OCI-LY1 (cell line): ENCODE results near the gene EPRS1.
A peak's percentile ranks its signal among the peaks of the same experiment; 100 is the strongest.
"Not testable (repeated sequence)": the region's sequence is repeated elsewhere in the genome, so short reads cannot be mapped to it uniquely, and the experiment has no call there.

Experiments
- H2AFZ ChIP-seq: fragments of 200-600 bp; sonication (generic), shearing (Covaris generic); 2 replicates; pipeline ENCODE4 v1.6.0; 2014; ENCODE audit warnings: antibody characterized with exemption, mild to moderate bottlenecking, low read length
- H3F3A ChIP-seq: fragments of 200-600 bp; sonication (generic), shearing (Covaris generic); 2 replicates; pipeline ENCODE4 v1.6.0; 2014; ENCODE audit warnings: mild to moderate bottlenecking, antibody characterized with exemption, low read length, moderate library complexity; ENCODE audit not compliant: insufficient read depth
- H3K27ac ChIP-seq: fragments of 200-600 bp; sonication (generic); 2 replicates; pipeline ENCODE4 v1.5.1; 2014; ENCODE audit warnings: low read length, mixed run types, mild to moderate bottlenecking, low read depth; ENCODE audit not compliant: poor library complexity, severe bottlenecking
- H3K27me3 ChIP-seq: fragments of 200-600 bp; sonication (generic); 2 replicates; pipeline ENCODE4 v1.6.0; 2014; ENCODE audit warnings: antibody characterized with exemption, mild to moderate bottlenecking, low read length, moderate library complexity; ENCODE audit not compliant: insufficient read depth
- H3K36me3 ChIP-seq: fragments of 200-600 bp; sonication (generic); 2 replicates; pipeline ENCODE4 v1.6.1; 2014; ENCODE audit warnings: mild to moderate bottlenecking, antibody characterized with exemption, low read length, moderate library complexity, mixed read lengths; ENCODE audit not compliant: insufficient read depth
- H3K4me1 ChIP-seq: fragments of 200-600 bp; sonication (generic); 2 replicates; pipeline ENCODE4 v1.5.1; 2014; ENCODE audit warnings: mild to moderate bottlenecking, low read length, moderate library complexity; ENCODE audit not compliant: insufficient read depth, severe bottlenecking
- H3K4me2 ChIP-seq: fragments of 200-600 bp; sonication (generic), shearing (Covaris generic); 2 replicates; pipeline ENCODE4 v1.6.1; 2014; ENCODE audit warnings: low read length
- H3K4me3 ChIP-seq: fragments of 200-600 bp; sonication (generic); 2 replicates; pipeline ENCODE4 v1.5.1; 2014; ENCODE audit warnings: low read length, low read depth, mild to moderate bottlenecking, mixed read lengths; ENCODE audit not compliant: poor library complexity, severe bottlenecking
- H3K79me2 ChIP-seq: fragments of 200-600 bp; shearing (Covaris generic); 2 replicates; pipeline ENCODE4 v1.6.1; 2016; ENCODE audit warnings: mixed run types, low read length, mixed read lengths; ENCODE audit not compliant: insufficient read depth
- H3K9ac ChIP-seq: fragments of 200-600 bp; sonication (generic), shearing (Covaris generic); 2 replicates; pipeline ENCODE4 v1.6.1; 2014; ENCODE audit warnings: mild to moderate bottlenecking, low read length, mixed read lengths
- H3K9me2 ChIP-seq: fragments of 200-600 bp; sonication (generic), shearing (Covaris generic); 2 replicates; pipeline ENCODE4 v1.6.1; 2014; ENCODE audit warnings: low read depth, mild to moderate bottlenecking, low read length, mixed read lengths
- H3K9me3 ChIP-seq: fragments of 200-600 bp; shearing (Covaris generic); 2 replicates; pipeline ENCODE4 v1.6.1; 2014; ENCODE audit warnings: low read length, mixed read lengths
- H4K20me1 ChIP-seq: fragments of 200-600 bp; sonication (generic), shearing (Covaris generic); 2 replicates; pipeline ENCODE4 v1.6.0; 2016; ENCODE audit warnings: mild to moderate bottlenecking, low read length; ENCODE audit not compliant: insufficient read depth
- EZH2 ChIP-seq: fragments of 200-600 bp; sonication (generic), shearing (Covaris generic); IDR thresholded peaks from 2 replicates; pipeline ENCODE4 v1.8.0; 2017; ENCODE audit warnings: borderline replicate concordance, mixed run types, mild to moderate bottlenecking, antibody characterized with exemption, low read length, moderate library complexity, mixed read lengths
- TF ChIP-seq, protein P1 (sequence below): fragments of 200-600 bp; sonication (generic), shearing (Covaris generic); IDR thresholded peaks from 2 replicates; pipeline ENCODE4 v1.5.1; 2017; ENCODE audit warnings: mild to moderate bottlenecking, antibody characterized with exemption, low read length, moderate library complexity, mixed read lengths

The EPRS1 gene

DNA sequence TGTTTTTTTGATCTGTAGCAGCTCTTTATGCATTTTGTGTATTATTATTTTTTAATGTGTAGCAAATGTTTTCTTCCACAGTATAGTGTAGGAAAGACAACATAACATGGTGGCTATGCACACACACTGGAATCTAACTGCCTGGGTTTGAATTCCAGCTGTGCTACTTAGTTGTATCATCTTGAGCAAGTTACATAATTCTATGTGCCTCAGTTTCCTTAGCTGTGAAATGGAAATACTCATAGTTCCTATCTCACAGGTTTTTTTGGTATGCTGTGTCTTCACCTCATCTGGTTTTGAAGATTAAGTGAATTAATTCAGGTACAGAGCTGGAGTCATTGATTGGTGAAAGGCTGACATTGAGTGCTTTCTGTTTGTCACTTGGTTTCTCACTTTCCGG lies 46.4 kb upstream of the EPRS1 start:
- no peak overlapping the region for H3K27ac ChIP-seq
- H3F3A ChIP-seq = 0 out of 2 replicates have a peak, but pooled peaks cover 7% of the 10 kb centered on the region
- H3K79me2 ChIP-seq = peaks cover 6% of the 10 kb centered on the region; the same call in 1 of the 2 replicates
- H3K27me3 ChIP-seq = no peaks in the 10 kb centered on the region
- H3K9ac ChIP-seq = no peak overlapping the region
- no peak for TF ChIP-seq EZH2
- TF ChIP-seq, protein P1, sequence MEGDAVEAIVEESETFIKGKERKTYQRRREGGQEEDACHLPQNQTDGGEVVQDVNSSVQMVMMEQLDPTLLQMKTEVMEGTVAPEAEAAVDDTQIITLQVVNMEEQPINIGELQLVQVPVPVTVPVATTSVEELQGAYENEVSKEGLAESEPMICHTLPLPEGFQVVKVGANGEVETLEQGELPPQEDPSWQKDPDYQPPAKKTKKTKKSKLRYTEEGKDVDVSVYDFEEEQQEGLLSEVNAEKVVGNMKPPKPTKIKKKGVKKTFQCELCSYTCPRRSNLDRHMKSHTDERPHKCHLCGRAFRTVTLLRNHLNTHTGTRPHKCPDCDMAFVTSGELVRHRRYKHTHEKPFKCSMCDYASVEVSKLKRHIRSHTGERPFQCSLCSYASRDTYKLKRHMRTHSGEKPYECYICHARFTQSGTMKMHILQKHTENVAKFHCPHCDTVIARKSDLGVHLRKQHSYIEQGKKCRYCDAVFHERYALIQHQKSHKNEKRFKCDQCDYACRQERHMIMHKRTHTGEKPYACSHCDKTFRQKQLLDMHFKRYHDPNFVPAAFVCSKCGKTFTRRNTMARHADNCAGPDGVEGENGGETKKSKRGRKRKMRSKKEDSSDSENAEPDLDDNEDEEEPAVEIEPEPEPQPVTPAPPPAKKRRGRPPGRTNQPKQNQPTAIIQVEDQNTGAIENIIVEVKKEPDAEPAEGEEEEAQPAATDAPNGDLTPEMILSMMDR = no peak
- no peak overlapping the region for H2AFZ ChIP-seq
- no peak overlapping the region for H3K4me2 ChIP-seq
- peaks cover 19% of the 10 kb centered on the region for H3K36me3 ChIP-seq
- no peaks in the 10 kb centered on the region for H3K9me3 ChIP-seq
- no peaks in the 10 kb centered on the region for H4K20me1 ChIP-seq
- H3K4me1 ChIP-seq = peaks cover 18% of the 10 kb centered on the region
- H3K9me2 ChIP-seq = no peaks in the 10 kb centered on the region
- no peak overlapping the region for H3K4me3 ChIP-seq

DNA sequence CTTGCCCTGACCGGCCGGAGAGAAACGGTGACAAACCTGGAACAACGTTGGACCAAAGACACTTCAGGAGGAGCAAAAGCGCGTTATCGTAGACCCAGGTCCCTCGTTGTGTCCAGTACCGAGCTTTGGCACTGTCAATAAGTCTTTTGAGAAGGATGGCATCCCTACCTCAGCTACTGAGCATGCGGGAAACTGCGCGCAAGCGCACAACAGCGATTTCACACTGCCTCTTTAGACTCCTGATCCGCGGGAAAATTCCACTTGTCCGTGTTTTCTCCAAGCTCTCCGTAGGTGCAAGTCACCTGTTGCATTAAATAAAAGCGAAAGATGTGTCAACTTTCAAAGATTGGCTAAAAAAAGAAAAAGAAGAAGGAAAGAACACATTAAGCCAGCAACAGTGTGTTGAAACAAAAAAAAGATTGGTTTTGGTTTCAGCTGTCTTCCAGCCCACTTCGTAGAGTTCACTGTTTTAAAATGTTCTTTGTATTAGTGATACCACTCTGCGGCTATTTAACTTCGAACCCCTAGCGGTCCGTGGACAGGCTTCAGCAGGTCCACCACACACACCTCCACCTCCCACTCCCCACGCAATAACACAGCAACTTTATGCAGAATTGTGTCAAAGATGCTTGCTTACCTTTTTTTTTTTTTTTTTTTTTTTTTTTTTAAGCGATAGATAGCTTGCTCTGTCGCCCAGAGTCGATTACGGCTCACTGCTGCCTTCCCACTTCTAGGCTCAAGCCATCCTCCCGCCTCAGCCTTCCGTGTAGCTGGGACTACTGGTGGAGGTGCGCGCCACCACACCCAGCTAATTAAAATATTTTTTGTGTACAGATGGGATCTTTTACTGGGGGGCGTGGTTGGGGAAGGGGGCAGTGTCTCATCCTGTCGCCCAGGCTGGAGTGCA lies 43.6 kb upstream of the EPRS1 start, which contains the start of gene BPNT1:
TSS of gene BPNT1 (minus strand) at position 139 of the 907 bp plus-strand sequence. CDS start 9,942 bp downstream, outside the sequence.
- H3K4me2 ChIP-seq = peak within 1 kb of the TSS; percentile 73
- H4K20me1 ChIP-seq = no peaks in the 10 kb centered on the region
- H3K9me2 ChIP-seq = no peaks in the 10 kb centered on the region
- H3K4me1 ChIP-seq = peaks cover 25% of the 10 kb centered on the region
- H3K9me3 ChIP-seq = no peaks in the 10 kb centered on the region
- peaks cover 7% of the 10 kb centered on the region for H3K36me3 ChIP-seq
- no peaks in the 10 kb centered on the region for H3K27me3 ChIP-seq
- peak within 1 kb of the TSS; percentile 76 for H3K27ac ChIP-seq
- peak within 1 kb of the TSS; percentile 85 for H3K4me3 ChIP-seq
- H2AFZ ChIP-seq = peak within 1 kb of the TSS; percentile 76; the same call in 1 of the 2 replicates
- H3F3A ChIP-seq = no peaks in the 10 kb centered on the region
- peak within 1 kb of the TSS; percentile 87 for H3K9ac ChIP-seq
- H3K79me2 ChIP-seq = peaks cover 6% of the 10 kb centered on the region; the same call in 1 of the 2 replicates
- TF ChIP-seq EZH2 = no peak
- TF ChIP-seq, protein P1 = peak; percentile 19; the same call in 1 of the 2 replicates

DNA sequence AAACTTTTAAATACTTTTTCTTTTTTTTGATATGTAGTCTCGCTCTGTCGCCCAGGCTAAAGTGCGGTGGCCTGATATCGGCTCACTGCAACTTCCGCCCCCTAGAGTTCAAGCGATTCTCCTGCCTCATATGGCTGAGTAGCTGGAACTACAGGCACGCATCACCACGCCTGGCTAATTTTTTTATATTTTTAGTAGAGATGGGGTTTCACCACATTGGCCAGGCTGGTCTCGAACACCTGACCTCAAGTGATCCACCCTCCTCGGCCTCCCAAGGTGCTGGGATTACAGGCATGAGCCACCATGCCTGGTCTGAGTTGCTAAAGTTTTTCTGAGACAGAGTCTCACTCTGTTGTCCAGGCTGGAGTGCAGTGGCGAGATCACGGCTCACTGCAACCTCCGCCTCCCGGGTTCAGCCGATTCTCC lies 40.0 kb upstream of the EPRS1 start:
- peak overlapping the region; percentile 6 for H3K4me2 ChIP-seq
- not testable (repeated sequence) for H2AFZ ChIP-seq

More for the DNA sequence above, 40.0 kb upstream of the EPRS1 start:
- not testable (repeated sequence) for H4K20me1 ChIP-seq, H3K9me3 ChIP-seq, H3K27me3 ChIP-seq, H3K9ac ChIP-seq, H3K9me2 ChIP-seq, H3F3A ChIP-seq
- Histone ChIP-seq H3K79me2 (peaks cover 14% of the 10 kb centered on the region), H3K36me3 (peaks cover 21% of the 10 kb centered on the region), H3K4me1 (peaks cover 16% of the 10 kb centered on the region), H3K27ac (peak overlapping the region; percentile 64), H3K4me3 (peak overlapping the region; percentile 23)
- TF ChIP-seq, protein P1 = peak; percentile 52; the same call in 1 of the 2 replicates
